Stimulated activated naive CD8-positive, alpha-beta T cell treated with anti-CD3 and anti-CD28 coated beads, Interleukin-15, amount 100 ng/mL, for 72 hours (primary cell): ENCODE measurements around the gene SUGP1.

Experiments used
- ATAC-seq: fragments of 150-1000 bp; cut with Tn5 transposase; 2 replicates; pipeline ENCODE4 v1.10.0; 2021; ENCODE audit warnings: mild to moderate bottlenecking, moderate library complexity
- DNase-seq, 2 donors: peaks; one replicate each; pipeline ENCODE4 v3.0.0; 2021 to 2022
- H3K27ac Mint-ChIP-seq, 2 donors: one replicate each; pipeline ENCODE4 v1.8.0; 2022; ENCODE audit warnings: mild to moderate bottlenecking in 2 of 2, mixed read lengths in 2 of 2, moderate library complexity in 2 of 2
- H3K27me3 Mint-ChIP-seq: one replicate; pipeline ENCODE4 v1.8.0; 2022; ENCODE audit warnings: mixed read lengths
- H3K4me1 Mint-ChIP-seq: one replicate; pipeline ENCODE4 v1.8.0; 2022; ENCODE audit warnings: mild to moderate bottlenecking, mixed read lengths
- H3K4me3 Mint-ChIP-seq, 2 donors: one replicate each; pipeline ENCODE4 v1.8.0; 2022; ENCODE audit warnings: mild to moderate bottlenecking in 2 of 2, mixed read lengths in 2 of 2, moderate library complexity in 1 of 2
- H3K9me3 Mint-ChIP-seq, 2 donors: one replicate each; pipeline ENCODE4 v1.8.0; 2022; ENCODE audit warnings: mixed read lengths in 2 of 2

SUGP1 gene

DNA sequence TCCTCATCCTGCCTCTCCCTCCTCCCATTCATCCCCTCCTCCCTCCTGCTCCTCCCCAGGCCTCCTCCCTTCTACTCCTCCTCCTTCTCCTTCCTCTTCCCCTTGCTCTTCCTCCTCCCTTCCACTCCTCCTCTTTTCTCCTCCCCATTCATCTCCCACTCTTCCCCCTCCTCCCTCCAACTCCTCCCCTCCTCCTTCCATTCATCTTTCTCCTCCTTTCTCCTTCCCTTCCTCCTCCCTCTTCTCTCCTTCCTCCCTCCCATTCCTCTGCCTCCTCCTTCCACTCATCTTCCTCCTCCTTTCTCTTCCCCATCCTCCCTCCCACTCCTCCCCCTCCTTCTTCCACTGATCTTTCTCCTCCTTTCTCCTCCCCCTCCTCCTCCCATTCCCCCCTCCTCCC, 80.6 kb downstream of the SUGP1 start:
- H3K27ac Mint-ChIP-seq, result no peak overlapping the region
- H3K27me3 Mint-ChIP-seq, result peaks cover 13% of the 10 kb centered on the region
- H3K4me1 Mint-ChIP-seq, result no peaks in the 10 kb centered on the region
- ATAC-seq, result no peak
- no peak for DNase-seq
- H3K4me3 Mint-ChIP-seq, result no peak overlapping the region
- peaks cover 0 to 9% of the 10 kb centered on the region in 2 donors for H3K9me3 Mint-ChIP-seq

DNA sequence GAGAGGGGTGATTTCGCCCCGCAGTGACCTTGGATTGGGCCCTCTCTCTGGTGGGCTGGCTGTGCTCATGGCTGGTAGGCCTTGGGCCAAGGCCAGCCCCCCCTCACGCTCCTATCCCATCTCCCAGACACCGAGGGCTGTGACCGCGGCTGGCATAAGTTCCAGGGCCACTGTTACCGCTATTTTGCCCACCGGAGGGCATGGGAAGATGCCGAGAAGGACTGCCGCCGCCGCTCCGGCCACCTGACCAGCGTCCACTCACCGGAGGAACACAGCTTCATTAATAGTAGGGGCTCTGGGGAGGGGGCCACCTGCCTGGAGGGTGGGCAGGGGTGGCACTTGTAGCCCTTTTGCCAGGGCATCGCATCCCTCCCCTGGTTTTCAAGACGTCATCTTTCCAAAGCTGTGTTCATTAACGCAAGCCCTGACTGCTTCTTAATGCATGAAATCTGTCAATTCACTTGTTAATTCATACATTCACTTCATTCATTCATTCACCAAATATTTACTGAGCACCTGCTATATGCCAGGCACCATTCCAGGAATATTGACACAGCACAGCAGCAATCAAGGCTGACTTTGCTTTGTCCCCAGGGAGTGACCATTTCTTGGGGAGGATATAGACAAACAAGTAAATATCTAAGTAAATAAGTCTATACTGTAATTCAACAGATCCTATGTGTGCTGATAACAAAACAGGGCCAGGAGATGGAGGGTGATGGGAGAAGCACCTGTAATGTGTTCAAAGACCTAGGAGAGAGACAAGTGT, 82.0 kb downstream of the SUGP1 start:
- H3K27ac Mint-ChIP-seq, result no peak overlapping the region
- H3K27me3 Mint-ChIP-seq, result peaks cover 13% of the 10 kb centered on the region
- no peak for ATAC-seq
- no peaks in the 10 kb centered on the region for H3K4me1 Mint-ChIP-seq
- DNase-seq, result no peak
- H3K4me3 Mint-ChIP-seq, result no peak overlapping the region
- peaks cover 0 to 14% of the 10 kb centered on the region in 2 donors for H3K9me3 Mint-ChIP-seq

DNA sequence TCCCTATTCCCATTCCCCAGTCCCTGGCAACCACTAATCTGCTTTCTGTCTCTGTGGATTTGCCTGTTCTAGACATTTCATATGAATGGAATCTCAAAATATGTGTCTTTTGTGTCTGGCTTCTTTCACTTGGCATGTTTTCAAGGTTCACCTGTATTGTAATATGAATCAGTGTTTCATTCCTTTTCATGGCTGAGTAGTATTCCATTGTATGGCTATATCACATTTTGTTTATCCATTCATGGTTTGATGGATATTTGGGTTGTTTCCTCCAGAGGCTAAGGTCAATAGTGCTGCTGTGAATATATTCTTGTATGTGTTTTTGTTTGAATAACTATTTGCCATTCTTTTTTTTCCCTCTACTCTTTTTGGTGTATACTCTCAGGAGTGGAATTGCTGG, 84.1 kb downstream of the SUGP1 start:
- Mint-ChIP-seq H3K4me3 (no peak overlapping the region), H3K4me1 (no peaks in the 10 kb centered on the region), H3K27me3 (peaks cover 13% of the 10 kb centered on the region), H3K27ac (no peak overlapping the region), H3K9me3 (peaks cover 0 to 16% of the 10 kb centered on the region in 2 donors)
- DNase-seq (no peak), ATAC-seq (no peak)

DNA sequence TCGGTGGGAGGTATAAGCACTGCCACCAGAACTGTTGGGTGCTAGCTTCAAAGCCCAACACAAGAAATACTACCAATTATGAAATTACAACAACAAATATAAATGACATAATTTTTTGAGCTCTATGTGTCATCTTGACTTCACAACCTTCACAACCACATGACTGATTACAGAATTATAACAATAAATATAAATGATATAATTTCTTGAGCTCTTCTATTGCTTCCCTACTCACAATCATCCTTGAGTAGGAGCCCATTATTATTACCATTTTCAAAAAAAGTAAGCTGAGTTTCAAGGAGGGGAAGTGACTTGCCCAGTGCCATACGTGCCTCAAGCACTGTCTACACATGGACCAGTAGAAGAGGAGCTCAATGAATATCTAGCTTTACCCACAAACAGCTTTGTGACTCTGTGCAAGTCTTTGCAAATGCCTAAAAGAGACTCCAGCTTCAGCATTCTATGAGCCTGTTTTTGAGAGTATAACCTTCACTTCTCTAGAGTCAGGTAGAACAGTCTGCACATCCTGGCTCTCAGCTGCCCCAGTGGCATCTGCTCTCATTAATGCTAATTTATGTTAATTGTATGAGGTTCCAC, 86.0 kb downstream of the SUGP1 start:
- ATAC-seq (no peak), DNase-seq (no peak)
- Mint-ChIP-seq H3K27ac (no peak overlapping the region), H3K4me1 (no peaks in the 10 kb centered on the region), H3K27me3 (peaks cover 1% of the 10 kb centered on the region), H3K9me3 (peaks cover 0 to 16% of the 10 kb centered on the region in 2 donors), H3K4me3 (no peak overlapping the region)

DNA sequence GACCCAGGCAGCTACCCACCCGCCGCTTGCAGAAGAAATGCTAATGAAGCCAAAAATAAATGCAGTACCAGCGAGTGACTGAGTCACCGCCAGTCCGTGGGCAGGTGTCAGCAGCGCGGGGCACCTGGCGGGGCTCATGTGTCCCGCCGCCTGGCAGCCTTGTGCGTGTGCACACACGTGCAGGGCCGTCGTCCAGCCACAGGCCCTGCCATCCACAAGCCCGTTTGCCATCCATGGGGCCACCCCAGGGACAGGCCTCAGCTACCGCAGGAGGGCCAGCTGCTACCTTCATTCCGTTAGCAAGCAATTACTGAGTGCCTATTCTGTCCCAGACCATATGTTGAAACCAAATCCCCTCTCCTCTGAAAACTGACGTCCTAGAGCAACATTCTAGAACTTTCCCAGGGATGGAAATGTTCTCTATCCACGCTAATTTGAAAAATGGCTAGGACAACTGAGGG, 88.0 kb downstream of the SUGP1 start:
- H3K9me3 Mint-ChIP-seq, result peaks cover 0 to 16% of the 10 kb centered on the region in 2 donors
- H3K27ac Mint-ChIP-seq, result no peak overlapping the region
- no peak overlapping the region for H3K4me3 Mint-ChIP-seq
- H3K27me3 Mint-ChIP-seq, result peaks cover 18% of the 10 kb centered on the region
- ATAC-seq (no peak), DNase-seq (no peak)
- no peaks in the 10 kb centered on the region for H3K4me1 Mint-ChIP-seq

DNA sequence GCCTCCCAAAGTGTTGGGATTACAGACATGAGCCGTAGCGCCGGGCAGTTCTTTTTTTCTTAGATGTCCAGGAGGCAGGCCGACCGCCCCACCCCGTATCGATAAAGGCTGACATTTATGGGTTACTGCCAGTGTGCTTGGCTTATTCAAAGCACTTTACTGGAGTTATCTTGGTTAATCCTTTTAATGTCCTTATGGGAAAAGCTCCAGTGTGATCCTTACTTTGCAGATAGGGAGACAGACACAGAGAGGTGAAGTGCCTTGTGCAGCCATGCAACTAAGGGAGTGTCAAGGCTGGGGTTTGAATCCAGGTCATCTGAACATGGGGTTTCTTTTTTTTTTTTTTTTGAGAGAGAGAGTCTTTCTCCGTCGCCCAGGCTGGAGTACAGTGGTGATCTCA, 89.3 kb downstream of the SUGP1 start:
- no peak for ATAC-seq
- Mint-ChIP-seq H3K4me3 (no peak overlapping the region), H3K27ac (no peak overlapping the region), H3K27me3 (peaks cover 31% of the 10 kb centered on the region), H3K9me3 (peaks cover 0 to 11% of the 10 kb centered on the region in 2 donors), H3K4me1 (no peaks in the 10 kb centered on the region)
- DNase-seq, result no peak

DNA sequence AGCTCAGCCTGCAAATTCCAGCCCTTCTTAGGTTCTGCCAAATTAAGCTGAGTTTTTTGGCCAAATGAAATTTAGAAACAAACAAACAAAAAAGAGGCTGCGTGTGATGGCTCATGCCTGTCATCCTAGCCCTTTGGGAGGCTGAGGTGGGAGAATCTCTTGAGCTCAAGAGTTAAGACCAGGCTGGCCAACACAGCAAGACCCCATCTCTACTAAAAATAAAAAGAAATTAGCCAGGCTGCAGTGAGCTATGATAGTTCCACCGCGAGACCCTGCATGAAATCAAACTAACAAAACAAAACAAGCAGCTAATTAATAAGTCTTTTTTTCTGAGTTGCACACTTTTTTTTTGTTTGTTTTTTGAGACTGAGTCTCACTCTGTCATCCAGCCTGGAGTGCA, 90.6 kb downstream of the SUGP1 start:
- Mint-ChIP-seq H3K27me3 (peaks cover 44% of the 10 kb centered on the region), H3K27ac (no peak overlapping the region), H3K4me3 (no peak overlapping the region), H3K4me1 (peaks cover 10% of the 10 kb centered on the region), H3K9me3 (peaks cover 0 to 8% of the 10 kb centered on the region in 2 donors)
- ATAC-seq (no peak), DNase-seq (no peak)

DNA sequence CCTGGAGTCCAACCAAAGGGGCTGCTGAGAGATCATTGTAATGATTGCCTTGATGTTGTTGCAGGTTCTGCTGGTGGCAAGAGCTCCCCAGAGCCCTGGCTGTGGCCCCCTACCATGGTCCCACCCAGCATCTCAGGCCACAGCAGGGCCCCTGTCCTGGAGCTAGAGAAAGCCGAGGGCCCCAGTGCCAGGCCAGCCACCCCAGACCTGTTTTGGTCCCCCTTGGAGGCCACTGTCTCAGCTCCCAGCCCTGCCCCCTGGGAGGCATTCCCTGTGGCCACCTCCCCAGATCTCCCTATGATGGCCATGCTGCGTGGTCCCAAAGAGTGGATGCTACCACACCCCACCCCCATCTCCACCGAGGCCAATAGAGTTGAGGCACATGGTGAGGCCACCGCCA, 93.1 kb downstream of the SUGP1 start:
- Mint-ChIP-seq H3K27me3 (peaks cover 55% of the 10 kb centered on the region), H3K9me3 (no peaks in the 10 kb centered on the region), H3K4me1 (peaks cover 12% of the 10 kb centered on the region), H3K27ac (no peak overlapping the region), H3K4me3 (no peak overlapping the region)
- DNase-seq (no peak), ATAC-seq (no peak)

DNA sequence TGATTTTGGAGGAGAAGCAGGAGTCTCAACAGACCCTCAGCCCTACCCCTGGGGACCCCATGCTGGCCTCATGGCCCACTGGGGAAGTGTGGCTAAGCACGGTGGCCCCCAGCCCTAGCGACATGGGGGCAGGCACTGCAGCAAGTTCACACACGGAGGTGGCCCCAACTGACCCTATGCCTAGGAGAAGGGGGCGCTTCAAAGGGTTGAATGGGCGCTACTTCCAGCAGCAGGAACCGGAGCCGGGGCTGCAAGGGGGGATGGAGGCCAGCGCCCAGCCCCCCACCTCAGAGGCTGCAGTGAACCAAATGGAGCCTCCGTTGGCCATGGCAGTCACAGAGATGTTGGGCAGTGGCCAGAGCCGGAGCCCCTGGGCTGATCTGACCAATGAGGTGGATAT, 93.6 kb downstream of the SUGP1 start:
- peaks cover 55% of the 10 kb centered on the region for H3K27me3 Mint-ChIP-seq

DNA sequence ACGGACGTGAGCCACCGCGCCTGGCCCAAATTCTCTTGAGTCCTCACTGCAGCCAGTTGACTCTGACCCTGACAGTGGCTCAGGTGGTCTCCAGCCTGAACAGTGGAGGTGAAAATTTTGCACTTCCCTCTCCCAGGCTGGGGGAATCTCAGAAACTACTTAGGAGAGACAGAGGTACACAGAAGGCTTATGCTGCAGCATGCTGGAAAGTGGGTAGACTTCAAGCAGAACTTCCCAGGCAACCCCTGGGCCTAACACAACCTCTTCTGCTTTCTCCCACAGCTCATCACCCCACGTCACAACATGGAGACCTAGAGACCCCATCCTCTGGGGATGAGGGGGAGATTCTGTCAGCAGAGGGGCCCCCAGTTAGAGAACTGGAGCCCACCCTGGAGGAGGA, 94.1 kb downstream of the SUGP1 start:
- ATAC-seq (no peak), DNase-seq (no peak)
- Mint-ChIP-seq H3K27ac (peak overlapping the region in 1 of 2 donors; percentile 33), H3K27me3 (peaks cover 55% of the 10 kb centered on the region), H3K9me3 (no peaks in the 10 kb centered on the region), H3K4me1 (peaks cover 12% of the 10 kb centered on the region), H3K4me3 (no peak overlapping the region)

More for the DNA sequence above, 93.6 kb downstream of the SUGP1 start:
- H3K27ac Mint-ChIP-seq, result no peak overlapping the region
- no peaks in the 10 kb centered on the region for H3K9me3 Mint-ChIP-seq
- ATAC-seq (no peak), DNase-seq (no peak)
- no peak overlapping the region for H3K4me3 Mint-ChIP-seq
- H3K4me1 Mint-ChIP-seq, result peaks cover 12% of the 10 kb centered on the region
